OCI-LY7 (cell line): ENCODE results near the gene C3.

ENCODE experiments used
- CTCF ChIP-seq: fragments of 200-600 bp; sonication (generic); conservative IDR thresholded peaks from 2 replicates; pipeline ENCODE4 v1.5.1; 2014; ENCODE audit warnings: mild to moderate bottlenecking, antibody characterized with exemption, low read length, moderate library complexity, mixed read lengths
- EZH2phosphoT487 ChIP-seq: fragments of 200-600 bp; sonication (generic); IDR thresholded peaks from 2 replicates; pipeline ENCODE4 v1.6.1; 2018; ENCODE audit warnings: low read depth, borderline replicate concordance, mild to moderate bottlenecking, mixed run types, antibody characterized with exemption, low read length, moderate library complexity, mixed read lengths

GRCh38 chr19:6729573-6730152 is 9.2 kb upstream of the C3 start:
- no peak for TF ChIP-seq CTCF
- TF ChIP-seq EZH2phosphoT487, result no peak
